ENCODE data around the gene ERMP1.
A peak's percentile ranks its signal among the peaks of the same experiment; 100 is the strongest.

The ERMP1 gene

DNA sequence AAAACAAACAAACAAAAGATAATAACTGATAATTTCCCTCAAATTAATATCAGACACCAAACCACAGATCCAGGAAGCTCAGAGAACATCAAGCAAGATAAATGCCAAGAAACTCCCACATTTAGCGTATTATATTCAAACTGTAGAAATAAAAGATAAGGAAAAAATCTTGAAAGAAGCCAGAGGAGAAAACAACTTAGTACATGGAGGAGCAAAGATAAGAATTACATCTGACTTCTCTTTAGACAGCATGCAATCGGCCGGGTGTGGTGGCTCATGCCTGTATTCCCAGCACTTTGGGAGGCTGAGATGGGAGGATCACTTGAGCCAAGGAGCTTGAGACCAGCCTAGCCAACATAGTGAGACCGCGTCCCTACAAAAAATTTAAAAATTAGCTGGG lies 40.5 kb upstream of the ERMP1 start:
- H3K4me3 ChIP-seq (ENCODE audit: control insufficient read depth, low read depth, low read length), result no peak overlapping the region
- TF ChIP-seq, protein P1, sequence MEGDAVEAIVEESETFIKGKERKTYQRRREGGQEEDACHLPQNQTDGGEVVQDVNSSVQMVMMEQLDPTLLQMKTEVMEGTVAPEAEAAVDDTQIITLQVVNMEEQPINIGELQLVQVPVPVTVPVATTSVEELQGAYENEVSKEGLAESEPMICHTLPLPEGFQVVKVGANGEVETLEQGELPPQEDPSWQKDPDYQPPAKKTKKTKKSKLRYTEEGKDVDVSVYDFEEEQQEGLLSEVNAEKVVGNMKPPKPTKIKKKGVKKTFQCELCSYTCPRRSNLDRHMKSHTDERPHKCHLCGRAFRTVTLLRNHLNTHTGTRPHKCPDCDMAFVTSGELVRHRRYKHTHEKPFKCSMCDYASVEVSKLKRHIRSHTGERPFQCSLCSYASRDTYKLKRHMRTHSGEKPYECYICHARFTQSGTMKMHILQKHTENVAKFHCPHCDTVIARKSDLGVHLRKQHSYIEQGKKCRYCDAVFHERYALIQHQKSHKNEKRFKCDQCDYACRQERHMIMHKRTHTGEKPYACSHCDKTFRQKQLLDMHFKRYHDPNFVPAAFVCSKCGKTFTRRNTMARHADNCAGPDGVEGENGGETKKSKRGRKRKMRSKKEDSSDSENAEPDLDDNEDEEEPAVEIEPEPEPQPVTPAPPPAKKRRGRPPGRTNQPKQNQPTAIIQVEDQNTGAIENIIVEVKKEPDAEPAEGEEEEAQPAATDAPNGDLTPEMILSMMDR (IDR thresholded peaks at IDR 0.05; ENCODE audit: control insufficient read depth, insufficient read depth, low read depth, low read length, missing control alignments), result no peak
- no peak for DNase-seq (ENCODE audit: low read depth)

GRCh38 chr9:5872511-5872910 lies 39.6 kb upstream of the ERMP1 start:
- DNase-seq (ENCODE audit: low read depth), result no peak
- H3K4me3 ChIP-seq (ENCODE audit: control insufficient read depth, low read depth, low read length), result no peak overlapping the region
- TF ChIP-seq, protein P1 (IDR thresholded peaks at IDR 0.05; ENCODE audit: control insufficient read depth, insufficient read depth, low read depth, low read length, missing control alignments), result no peak

DNA sequence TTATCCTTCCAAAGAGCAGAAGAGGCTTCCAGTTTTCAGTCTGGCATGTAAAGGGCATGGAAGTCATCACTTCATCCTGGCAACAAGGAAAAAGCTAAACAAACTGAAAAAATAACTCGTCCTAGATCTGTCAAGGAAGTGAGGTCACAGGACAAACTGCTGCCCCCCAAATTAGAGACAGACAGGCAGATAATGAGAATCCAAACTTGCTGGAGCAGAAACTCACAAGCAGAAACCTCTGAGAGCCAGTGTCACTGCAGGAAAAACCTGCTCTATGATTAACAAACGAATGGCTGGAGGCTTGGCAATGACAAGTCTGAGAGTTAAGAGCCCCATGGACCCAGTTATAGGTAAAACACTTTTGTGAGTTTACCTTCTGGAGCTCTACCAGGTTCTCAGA lies 38.9 kb upstream of the ERMP1 start:
- no peak overlapping the region for H3K4me3 ChIP-seq (ENCODE audit: control insufficient read depth, low read depth, low read length)
- DNase-seq (ENCODE audit: low read depth), result no peak
- TF ChIP-seq, protein P1 (IDR thresholded peaks at IDR 0.05; ENCODE audit: control insufficient read depth, insufficient read depth, low read depth, low read length, missing control alignments), result no peak

DNA sequence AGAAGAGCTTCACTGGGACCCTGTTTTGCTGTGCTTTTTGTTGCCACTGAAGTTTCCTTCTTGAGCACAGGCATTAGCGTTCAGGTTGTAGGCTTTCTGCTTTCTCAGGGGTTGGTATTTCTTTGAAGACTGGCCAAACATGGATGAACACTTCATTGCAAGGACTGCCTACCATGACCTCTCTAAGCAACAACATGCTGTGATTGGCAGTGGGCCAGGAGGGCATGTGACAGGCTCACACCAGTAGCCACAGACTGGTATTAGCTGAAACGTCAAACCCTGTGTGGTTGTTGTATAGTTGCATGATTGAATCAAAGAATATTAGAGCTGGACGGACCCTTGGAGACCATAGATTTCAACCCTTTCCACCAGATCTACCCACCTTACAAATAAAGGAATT lies 37.8 kb upstream of the ERMP1 start:
- TF ChIP-seq, protein P1 (IDR thresholded peaks at IDR 0.05; ENCODE audit: control insufficient read depth, insufficient read depth, low read depth, low read length, missing control alignments), result no peak
- no peak overlapping the region for H3K4me3 ChIP-seq (ENCODE audit: control insufficient read depth, low read depth, low read length)
- DNase-seq (ENCODE audit: low read depth), result no peak

GRCh38 chr9:5870020-5870339 lies 37.1 kb upstream of the ERMP1 start:
- TF ChIP-seq, protein P1 (IDR thresholded peaks at IDR 0.05; ENCODE audit: control insufficient read depth, insufficient read depth, low read depth, low read length, missing control alignments), result no peak

DNA sequence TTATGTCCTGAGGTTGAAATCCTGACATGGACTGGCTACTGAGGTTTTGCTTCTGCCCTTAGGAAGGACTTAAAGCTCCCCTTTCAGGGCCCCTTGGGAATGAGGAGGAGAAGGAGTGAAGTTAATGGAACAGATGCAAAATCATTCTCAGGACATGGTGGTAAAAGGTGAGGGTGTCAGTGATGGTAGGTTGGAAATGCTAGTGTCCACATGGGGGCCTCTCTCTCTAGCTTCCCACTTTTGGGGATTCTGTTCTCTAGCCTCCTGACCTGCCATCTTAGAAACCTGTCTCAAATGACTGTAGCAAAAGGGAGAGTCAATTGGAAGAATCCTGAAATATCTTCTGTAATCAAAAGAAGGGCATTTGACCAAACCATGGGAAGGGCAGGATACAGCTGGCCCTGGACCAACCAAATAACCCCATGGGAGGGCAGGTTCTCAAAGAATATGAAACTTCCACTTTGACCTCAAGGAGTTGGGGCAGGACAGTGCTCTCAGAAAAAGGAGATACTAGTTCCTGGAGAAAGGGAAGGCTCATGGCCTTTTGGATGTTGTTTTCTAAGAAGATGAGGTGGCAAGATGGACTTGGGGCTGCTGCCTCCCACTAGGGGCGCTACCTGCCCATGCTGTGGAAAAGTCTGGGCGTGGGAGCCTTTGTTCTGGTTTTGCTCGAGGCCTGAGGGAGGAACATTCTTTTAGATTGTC lies 36.5 kb upstream of the ERMP1 start:
- TF ChIP-seq, protein P1 (IDR thresholded peaks at IDR 0.05; ENCODE audit: control insufficient read depth, insufficient read depth, low read depth, low read length, missing control alignments), result peak; percentile 24
- DNase-seq (ENCODE audit: low read depth), result no peak
- no peak overlapping the region for H3K4me3 ChIP-seq (ENCODE audit: control insufficient read depth, low read depth, low read length)

More at GRCh38 chr9:5870020-5870339, 37.1 kb upstream of the ERMP1 start:
- no peak overlapping the region for H3K4me3 ChIP-seq (ENCODE audit: control insufficient read depth, low read depth, low read length)
- no peak for DNase-seq (ENCODE audit: low read depth)

Data from AG09309 (cell line).